GM12892 (cell line): ENCODE results near the gene GMEB2.

Source experiments
- POLR2A ChIP-seq: IDR thresholded peaks from 2 replicates; pipeline ENCODE4 v1.6.1; 2011; ENCODE audit warnings: low read depth, low read length, control low read depth
- POLR2AphosphoS5 ChIP-seq: IDR thresholded peaks from 2 replicates; pipeline ENCODE4 v1.6.1; 2011; ENCODE audit warnings: low read depth, low read length, control low read depth

DNA sequence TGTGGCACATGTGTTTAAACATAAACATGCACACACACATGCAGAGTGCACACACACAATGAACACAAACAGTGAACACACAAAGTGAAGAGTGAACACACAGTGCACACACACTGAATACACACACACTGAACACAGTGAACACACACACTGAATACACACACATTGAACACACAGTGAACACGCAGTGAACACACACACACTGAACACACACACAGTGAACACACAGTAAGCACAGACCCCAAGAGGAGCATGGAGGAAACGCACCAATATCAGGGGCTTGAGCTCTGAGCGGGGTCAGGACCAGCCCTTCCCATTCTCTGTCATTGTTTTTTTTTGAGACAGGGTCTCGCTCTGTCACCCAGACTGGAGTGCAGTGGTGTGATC is 35.8 kb downstream of the GMEB2 start:
- no peak for TF ChIP-seq POLR2A
- no peak for TF ChIP-seq POLR2AphosphoS5
